RWPE2 (cell line): ENCODE data around the gene FER.

Experiments
- ATAC-seq: fragments of 200-7000 bp; cut with Tn5 transposase; 3 replicates; pipeline ENCODE4 v1.9.1; 2021; ENCODE audit warnings: low read depth
- DNase-seq: peaks from one replicate; pipeline ENCODE4 v3.0.0-alpha.2; 2020; ENCODE audit warnings: low spot score
- H3K27ac ChIP-seq: fragments of 450-650 bp; 2 replicates; pipeline ENCODE4 v1.5.1; 2017; ENCODE audit warnings: mild to moderate bottlenecking; ENCODE audit not compliant: poor library complexity, severe bottlenecking
- H3K27me3 ChIP-seq: fragments of 250-450 bp; sonication (Bioruptor Pico); 2 replicates; pipeline ENCODE4 v1.5.1; 2021; ENCODE audit warnings: mild to moderate bottlenecking, moderate library complexity; ENCODE audit not compliant: insufficient read depth, poor library complexity, severe bottlenecking
- H3K36me3 ChIP-seq: fragments of 250-450 bp; sonication (Bioruptor Pico); 2 replicates; pipeline ENCODE4 v1.5.1; 2020; ENCODE audit warnings: low read depth, mild to moderate bottlenecking, moderate library complexity
- H3K4me1 ChIP-seq: fragments of 250-450 bp; sonication (Bioruptor Pico); 2 replicates; pipeline ENCODE4 v1.5.1; 2021; ENCODE audit warnings: mild to moderate bottlenecking, moderate library complexity; ENCODE audit not compliant: insufficient read depth, poor library complexity, severe bottlenecking
- H3K4me3 ChIP-seq: fragments of 250-450 bp; sonication (Bioruptor Pico); 2 replicates; pipeline ENCODE4 v1.5.1; 2021; ENCODE audit warnings: mild to moderate bottlenecking, moderate library complexity; ENCODE audit not compliant: severe bottlenecking
- H3K9me3 ChIP-seq: fragments of 250-450 bp; sonication (Bioruptor Pico); 2 replicates; pipeline ENCODE4 v1.5.1; 2021; ENCODE audit warnings: mild to moderate bottlenecking, moderate library complexity; ENCODE audit not compliant: severe bottlenecking
- TF ChIP-seq, protein P1 (sequence below): fragments of 450-650 bp; IDR thresholded peaks from one replicate; pipeline ENCODE4 v1.5.1; 2017; ENCODE audit warnings: mild to moderate bottlenecking, moderate library complexity; ENCODE audit not compliant: poor library complexity, severe bottlenecking

Gene FER

GRCh38 chr5:108900668-108901067 is 153.0 kb downstream of the FER start:
- H3K4me1 ChIP-seq: peaks cover 16% of the 10 kb centered on the region
- no peak overlapping the region for H3K4me3 ChIP-seq
- DNase-seq: no peak
- ATAC-seq: peak; percentile 55; the same call in 1 of the 3 replicates
- no peaks in the 10 kb centered on the region for H3K9me3 ChIP-seq
- no peak overlapping the region for H3K27ac ChIP-seq
- no peaks in the 10 kb centered on the region for H3K27me3 ChIP-seq
- peaks cover 17% of the 10 kb centered on the region for H3K36me3 ChIP-seq
- TF ChIP-seq, protein P1, sequence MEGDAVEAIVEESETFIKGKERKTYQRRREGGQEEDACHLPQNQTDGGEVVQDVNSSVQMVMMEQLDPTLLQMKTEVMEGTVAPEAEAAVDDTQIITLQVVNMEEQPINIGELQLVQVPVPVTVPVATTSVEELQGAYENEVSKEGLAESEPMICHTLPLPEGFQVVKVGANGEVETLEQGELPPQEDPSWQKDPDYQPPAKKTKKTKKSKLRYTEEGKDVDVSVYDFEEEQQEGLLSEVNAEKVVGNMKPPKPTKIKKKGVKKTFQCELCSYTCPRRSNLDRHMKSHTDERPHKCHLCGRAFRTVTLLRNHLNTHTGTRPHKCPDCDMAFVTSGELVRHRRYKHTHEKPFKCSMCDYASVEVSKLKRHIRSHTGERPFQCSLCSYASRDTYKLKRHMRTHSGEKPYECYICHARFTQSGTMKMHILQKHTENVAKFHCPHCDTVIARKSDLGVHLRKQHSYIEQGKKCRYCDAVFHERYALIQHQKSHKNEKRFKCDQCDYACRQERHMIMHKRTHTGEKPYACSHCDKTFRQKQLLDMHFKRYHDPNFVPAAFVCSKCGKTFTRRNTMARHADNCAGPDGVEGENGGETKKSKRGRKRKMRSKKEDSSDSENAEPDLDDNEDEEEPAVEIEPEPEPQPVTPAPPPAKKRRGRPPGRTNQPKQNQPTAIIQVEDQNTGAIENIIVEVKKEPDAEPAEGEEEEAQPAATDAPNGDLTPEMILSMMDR: no peak

- TF ChIP-seq, protein P1: no peak
- ATAC-seq (no peak), DNase-seq (no peak)
- Histone ChIP-seq H3K4me1 (peaks cover 7% of the 10 kb centered on the region), H3K27ac (no peak overlapping the region), H3K4me3 (no peak overlapping the region), H3K27me3 (no peaks in the 10 kb centered on the region), H3K36me3 (peaks cover 4% of the 10 kb centered on the region; the same call in 1 of the 2 replicates), H3K9me3 (no peaks in the 10 kb centered on the region)
These were observed 158.1 kb downstream of the FER start for GRCh38 chr5:108905805-108906204.

DNA sequence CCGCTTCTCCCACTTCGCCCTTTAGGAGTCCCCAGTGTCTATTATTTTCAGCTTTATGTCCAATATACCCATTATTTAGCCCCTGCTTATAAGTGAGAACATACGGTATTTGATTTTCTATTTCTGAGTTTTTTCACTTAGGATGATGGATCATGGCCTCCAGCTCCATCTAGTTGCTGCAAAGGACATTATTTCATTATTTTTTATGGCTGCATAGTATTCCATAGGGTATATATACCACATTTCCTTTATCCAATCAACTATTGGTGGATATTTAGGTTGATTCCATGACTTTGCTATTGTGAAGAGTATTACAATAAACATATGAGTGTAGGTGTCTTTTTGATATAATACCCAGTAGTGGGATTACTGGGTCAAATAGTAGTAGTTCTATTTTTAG is 162.9 kb downstream of the FER start:
- no peak overlapping the region for H3K4me3 ChIP-seq
- H3K9me3 ChIP-seq: no peaks in the 10 kb centered on the region
- ATAC-seq (no peak), DNase-seq (no peak)
- no peaks in the 10 kb centered on the region for H3K27me3 ChIP-seq
- no peak overlapping the region for H3K27ac ChIP-seq
- peaks cover 7% of the 10 kb centered on the region for H3K4me1 ChIP-seq
- H3K36me3 ChIP-seq: peaks cover 4% of the 10 kb centered on the region; the same call in 1 of the 2 replicates
- TF ChIP-seq, protein P1: no peak

DNA sequence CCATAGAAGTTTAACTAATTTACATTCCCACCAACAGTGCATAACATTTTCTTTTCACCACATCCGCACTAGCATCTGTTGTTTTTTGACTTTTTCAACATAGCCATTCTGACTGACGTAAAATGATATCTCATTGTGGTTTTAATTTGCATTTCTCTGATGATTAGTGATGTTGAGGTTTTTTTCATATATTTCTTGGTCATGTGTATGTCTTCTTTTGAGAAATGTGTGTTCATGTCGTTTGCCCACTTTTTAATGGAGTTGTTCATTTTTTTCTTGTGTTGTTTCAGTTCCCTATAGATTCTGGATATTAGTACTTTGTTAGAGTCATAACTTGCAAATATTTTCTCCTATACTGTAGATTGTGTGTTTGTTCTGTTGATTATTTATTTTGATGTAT is 163.4 kb downstream of the FER start:
- Histone ChIP-seq H3K4me1 (peaks cover 7% of the 10 kb centered on the region), H3K27ac (no peak overlapping the region), H3K4me3 (no peak overlapping the region), H3K36me3 (peaks cover 4% of the 10 kb centered on the region; the same call in 1 of the 2 replicates), H3K27me3 (no peaks in the 10 kb centered on the region), H3K9me3 (no peaks in the 10 kb centered on the region)
- no peak for DNase-seq
- ATAC-seq: no peak
- TF ChIP-seq, protein P1: no peak

DNA sequence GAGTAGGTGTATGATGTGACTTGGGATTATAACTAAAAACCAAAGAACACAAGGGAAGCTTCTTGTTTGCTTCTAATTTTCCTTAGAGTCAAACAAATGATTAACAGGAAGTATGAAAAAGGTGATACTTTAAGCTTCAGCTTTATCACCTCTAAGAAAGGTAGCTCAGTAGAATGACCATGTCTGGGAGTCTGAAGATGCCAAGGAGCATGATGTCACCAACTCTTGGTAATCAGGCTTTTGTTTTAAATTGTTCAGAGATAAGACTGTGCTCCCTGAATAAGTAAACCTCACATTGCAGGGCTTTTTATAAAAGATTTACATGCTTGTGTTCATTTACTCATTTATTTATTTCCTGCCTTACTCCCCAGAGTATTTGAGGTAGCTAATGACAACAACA is 169.9 kb downstream of the FER start:
- no peaks in the 10 kb centered on the region for H3K9me3 ChIP-seq
- no peaks in the 10 kb centered on the region for H3K4me1 ChIP-seq
- no peaks in the 10 kb centered on the region for H3K36me3 ChIP-seq
- peak; percentile 40; the same call in 2 of the 3 replicates for ATAC-seq
- no peak for DNase-seq
- TF ChIP-seq, protein P1: no peak
- H3K4me3 ChIP-seq: no peak overlapping the region
- no peak overlapping the region for H3K27ac ChIP-seq
- no peaks in the 10 kb centered on the region for H3K27me3 ChIP-seq
